Brain microvascular endothelial cell (primary cell): ENCODE results near the gene ATF7.
"Not testable (repeated sequence)": the region's sequence is repeated elsewhere in the genome, so short reads cannot be mapped to it uniquely, and the experiment has no call there.

Source experiments
- DNase-seq: peaks from one replicate; pipeline ENCODE4 v3.0.0-alpha.2; 2020
- H3K27ac ChIP-seq: fragments of 250-450 bp; sonication (Bioruptor Pico); 2 replicates; pipeline ENCODE4 v1.5.1; 2020; ENCODE audit warnings: mild to moderate bottlenecking, moderate library complexity
- H3K27me3 ChIP-seq: fragments of 250-450 bp; sonication (Bioruptor Pico); replicated peaks from 2 replicates; pipeline ENCODE4 v1.5.1; 2020; ENCODE audit warnings: mild to moderate bottlenecking
- H3K36me3 ChIP-seq: fragments of 250-450 bp; sonication (Bioruptor Pico); replicated peaks from 2 replicates; pipeline ENCODE4 v1.5.1; 2020; ENCODE audit warnings: mild to moderate bottlenecking
- H3K4me3 ChIP-seq: 2 replicates; pipeline ENCODE4 v1.5.1; 2011; ENCODE audit warnings: low read depth, mild to moderate bottlenecking, control low read depth, low read length, moderate library complexity
- in situ Hi-C: cut with HindIII; loops from 2 replicates; pipeline ENCODE4 v1.10.0; 2017; ENCODE audit warnings: low sequenced_read_pairs, low pct_ligation_motif_present
- TF ChIP-seq, protein P1 (sequence below): IDR thresholded peaks from 2 replicates; pipeline ENCODE4 v1.5.1; 2011; ENCODE audit warnings: low read depth, mild to moderate bottlenecking, moderate library complexity, low read length, control low read depth, inconsistent platforms; ENCODE audit errors: missing control alignments

Gene ATF7

DNA sequence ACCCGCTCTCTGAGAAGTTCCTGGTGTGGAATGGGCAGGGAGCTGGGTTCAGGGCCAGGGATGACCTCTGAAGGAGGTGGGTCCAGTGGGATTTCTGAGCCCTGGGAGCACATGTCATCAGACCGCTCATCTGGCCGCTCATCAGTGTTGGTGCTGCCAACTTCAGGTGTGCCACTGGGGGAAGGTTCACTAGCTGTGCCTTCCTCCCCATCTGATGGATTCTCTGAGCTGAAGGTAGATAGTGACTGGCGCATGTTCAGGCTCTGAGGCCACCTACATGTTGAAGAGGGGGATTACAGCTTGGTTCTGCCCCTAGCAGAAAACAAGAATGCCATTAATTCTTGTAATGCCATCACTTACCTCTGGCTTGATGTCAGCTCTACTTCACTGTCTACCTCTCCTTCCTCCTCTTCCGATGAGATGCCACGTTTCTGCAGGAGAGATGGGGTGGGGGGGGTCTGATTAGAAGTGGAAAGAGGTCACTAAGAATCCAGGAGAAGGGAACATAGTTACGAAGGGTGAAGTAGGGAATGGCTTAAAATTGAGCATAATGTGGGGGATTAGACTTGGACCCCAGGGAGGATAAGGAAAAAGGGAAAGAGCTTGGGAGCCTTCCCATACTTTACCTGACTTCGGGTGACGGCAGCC lies 144.1 kb downstream of the ATF7 start:
- TF ChIP-seq, protein P1, sequence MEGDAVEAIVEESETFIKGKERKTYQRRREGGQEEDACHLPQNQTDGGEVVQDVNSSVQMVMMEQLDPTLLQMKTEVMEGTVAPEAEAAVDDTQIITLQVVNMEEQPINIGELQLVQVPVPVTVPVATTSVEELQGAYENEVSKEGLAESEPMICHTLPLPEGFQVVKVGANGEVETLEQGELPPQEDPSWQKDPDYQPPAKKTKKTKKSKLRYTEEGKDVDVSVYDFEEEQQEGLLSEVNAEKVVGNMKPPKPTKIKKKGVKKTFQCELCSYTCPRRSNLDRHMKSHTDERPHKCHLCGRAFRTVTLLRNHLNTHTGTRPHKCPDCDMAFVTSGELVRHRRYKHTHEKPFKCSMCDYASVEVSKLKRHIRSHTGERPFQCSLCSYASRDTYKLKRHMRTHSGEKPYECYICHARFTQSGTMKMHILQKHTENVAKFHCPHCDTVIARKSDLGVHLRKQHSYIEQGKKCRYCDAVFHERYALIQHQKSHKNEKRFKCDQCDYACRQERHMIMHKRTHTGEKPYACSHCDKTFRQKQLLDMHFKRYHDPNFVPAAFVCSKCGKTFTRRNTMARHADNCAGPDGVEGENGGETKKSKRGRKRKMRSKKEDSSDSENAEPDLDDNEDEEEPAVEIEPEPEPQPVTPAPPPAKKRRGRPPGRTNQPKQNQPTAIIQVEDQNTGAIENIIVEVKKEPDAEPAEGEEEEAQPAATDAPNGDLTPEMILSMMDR: peak; percentile 53
- Histone ChIP-seq H3K4me3 (no peak overlapping the region), H3K27me3 (no peaks in the 10 kb centered on the region), H3K36me3 (peaks cover 81% of the 10 kb centered on the region), H3K27ac (no peak overlapping the region)
- no peak for DNase-seq
- in situ Hi-C loops: no loop called here

GRCh38 chr12:53481458-53481857 lies 144.7 kb downstream of the ATF7 start:
- in situ Hi-C loops, H3K27me3 ChIP-seq, H3K4me3 ChIP-seq: not testable (repeated sequence)
- H3K27ac ChIP-seq: peak overlapping the region; percentile 11
- DNase-seq: peak; percentile 41
- H3K36me3 ChIP-seq: peaks cover 87% of the 10 kb centered on the region

GRCh38 chr12:53480491-53481442 lies 145.4 kb downstream of the ATF7 start:
- Histone ChIP-seq H3K4me3 (no peak overlapping the region), H3K36me3 (peaks cover 91% of the 10 kb centered on the region), H3K27me3 (no peaks in the 10 kb centered on the region), H3K27ac (peak overlapping the region; percentile 11)
- TF ChIP-seq, protein P1: no peak
- in situ Hi-C loops: no loop called here
- no peak for DNase-seq

DNA sequence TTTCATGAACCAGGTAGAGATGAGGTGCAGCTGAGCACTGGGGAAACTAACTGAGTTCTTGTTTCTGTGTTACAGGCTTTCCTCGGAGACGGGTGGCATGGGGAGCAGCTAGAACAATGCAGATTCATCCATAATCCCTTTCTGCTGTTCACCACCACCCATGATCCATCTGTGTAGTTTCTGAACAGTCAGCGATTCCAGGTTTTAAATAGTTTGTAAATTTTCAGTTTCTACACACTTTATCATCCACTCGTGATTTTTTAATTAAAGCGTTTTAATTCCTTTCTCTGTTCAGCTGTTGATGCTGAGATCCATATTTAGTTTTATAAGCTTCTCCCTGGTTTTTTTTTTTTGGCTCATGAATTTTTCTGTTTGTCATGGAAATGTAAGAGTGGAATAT lies 146.9 kb downstream of the ATF7 start:
- H3K27me3 ChIP-seq: no peaks in the 10 kb centered on the region
- peaks cover 90% of the 10 kb centered on the region for H3K36me3 ChIP-seq
- TF ChIP-seq, protein P1: no peak
- no peak overlapping the region for H3K27ac ChIP-seq
- in situ Hi-C loops: no loop called here
- DNase-seq: no peak
- no peak overlapping the region for H3K4me3 ChIP-seq

GRCh38 chr12:53478865-53479264 lies 147.3 kb downstream of the ATF7 start:
- in situ Hi-C loops: no loop called here
- H3K27ac ChIP-seq: no peak overlapping the region
- H3K36me3 ChIP-seq: peaks cover 90% of the 10 kb centered on the region
- H3K27me3 ChIP-seq: no peaks in the 10 kb centered on the region
- TF ChIP-seq, protein P1: no peak
- no peak overlapping the region for H3K4me3 ChIP-seq
- DNase-seq: no peak

GRCh38 chr12:53476769-53477209 lies 149.4 kb downstream of the ATF7 start:
- DNase-seq: no peak
- no peak overlapping the region for H3K4me3 ChIP-seq
- H3K27me3 ChIP-seq: no peaks in the 10 kb centered on the region
- H3K36me3 ChIP-seq: peaks cover 90% of the 10 kb centered on the region
- in situ Hi-C loops: no loop called here
- H3K27ac ChIP-seq: no peak overlapping the region
- TF ChIP-seq, protein P1: peak; percentile 50
